Prostate gland (tissue), 2 donors: Measurements from ENCODE around the gene PTPRE. TPM values are rescaled to one million over a fixed set of nuclear protein-coding genes. Genes with fewer than 3 reads are reported as not detected.

Experiments used
- DNase-seq: peaks from one replicate; pipeline ENCODE4 v3.0.0-alpha.2; 2019; ENCODE audit warnings: low spot score
- H3K27ac ChIP-seq, 2 donors: fragments of 200-600 bp; sonication (generic); 2 replicates each; pipeline ENCODE4 v1.5.1; 2017 to 2019
- H3K27me3 ChIP-seq: fragments of 200-600 bp; sonication (generic); replicated peaks from 2 replicates; pipeline ENCODE4 v1.5.1; 2019; ENCODE audit not compliant: insufficient read depth
- H3K36me3 ChIP-seq, 2 donors: fragments of 200-600 bp; sonication (generic); 1 replicate in 1 of 2; 2 replicates in 1 of 2; pipeline versions ENCODE4 v1.5.1 to v1.8.1; 2017 to 2019
- H3K4me1 ChIP-seq: fragments of 200-600 bp; sonication (generic); replicated peaks from 2 replicates; pipeline ENCODE4 v1.5.1; 2019
- H3K4me3 ChIP-seq, 2 donors: fragments of 200-600 bp; sonication (generic); 2 replicates each; pipeline ENCODE4 v1.5.1; 2017 to 2019
- H3K9me3 ChIP-seq: fragments of 200-600 bp; sonication (generic); 2 replicates; pipeline ENCODE4 v1.5.1; 2017
- POLR2A ChIP-seq: fragments of 450-650 bp; IDR thresholded peaks from one replicate; pipeline ENCODE4 v1.6.1; 2016; ENCODE audit warnings: antibody characterized with exemption, mild to moderate bottlenecking
- POLR2AphosphoS5 ChIP-seq: sonication (generic); formaldehyde crosslinking; IDR thresholded peaks from one replicate; pipeline ENCODE4 v1.6.1; 2017; ENCODE audit warnings: antibody characterized with exemption
- WGBS: methylation state at CpG from one replicate; pipeline ENCODE4 v1.1.5; 2018; 5-methylcytosine and 5-hydroxymethylcytosine counted together
- intact Hi-C: fragments of 100-400 bp; cut with DNase I; formaldehyde crosslinking; loops from one replicate; pipeline ENCODE4 v1.14.2; 2022
- total RNA-seq, 2 donors: library from RNA; depleted of rRNA; stranded (reverse); fragments of >200 nt; gene quantifications; one replicate each; pipeline ENCODE4 v1.1.0, GENCODE V29; 2016
- TF ChIP-seq, protein P1 (sequence below), 4 experiments: fragments of 200-600 bp in 2 of 4; fragments of 450-650 bp in 2 of 4; sonication (generic) in 2 of 4; IDR thresholded peaks; 1 replicate in 3 of 4; 2 replicates in 1 of 4; pipeline ENCODE4 v1.5.1; 2016 to 2019; ENCODE audit warnings: antibody characterized with exemption in 4 of 4, mild to moderate bottlenecking in 2 of 4, moderate library complexity in 2 of 4

The PTPRE gene
- total RNA-seq, 2 donors from 2014 or later = 4.5 to 14.3 TPM

DNA sequence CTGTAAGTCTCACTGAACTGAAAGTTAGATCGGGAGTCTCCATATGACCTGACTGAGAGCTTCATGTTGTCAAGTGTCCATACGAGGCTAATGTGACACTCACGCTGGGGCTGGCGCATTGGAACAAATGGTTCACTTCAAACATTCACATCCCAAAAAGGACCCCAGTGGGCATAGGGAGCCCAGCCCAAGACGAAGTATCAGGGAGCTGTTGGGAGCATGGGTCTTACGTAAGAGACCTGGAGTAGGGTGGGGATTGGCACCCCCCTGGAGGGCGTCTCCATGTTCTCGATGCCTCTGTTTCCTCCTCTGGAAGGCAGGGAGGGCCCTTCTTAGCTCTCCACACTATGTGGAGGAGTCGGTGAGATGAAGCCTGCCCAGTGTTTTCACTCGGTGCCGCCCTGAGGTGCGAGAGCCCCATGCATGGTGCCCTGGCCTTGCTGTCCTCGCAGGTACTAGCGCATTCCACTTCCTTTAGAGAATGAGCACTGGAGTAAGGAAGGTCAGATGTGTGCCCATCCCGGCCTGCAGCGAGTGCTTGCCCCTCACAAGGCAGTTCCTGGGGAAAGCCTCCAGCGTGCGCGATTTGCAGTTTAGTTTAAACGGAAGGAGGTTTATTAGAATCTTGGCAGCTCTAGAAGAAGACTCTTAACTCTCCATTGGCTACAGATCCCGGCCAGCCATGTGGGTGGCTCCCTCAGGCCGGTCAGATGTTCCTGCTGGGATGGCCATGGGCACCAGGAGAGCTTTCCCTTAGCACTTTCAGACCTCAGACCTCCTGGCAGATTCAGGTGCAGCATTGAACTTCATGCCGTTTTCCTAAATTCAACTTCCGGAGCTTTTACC, 64.4 kb downstream of the PTPRE start:
- 92% methylated on average over 24 of the region's 24 CpGs for WGBS
- Histone ChIP-seq H3K36me3 (no peaks in the 10 kb centered on the region), H3K27me3 (no peaks in the 10 kb centered on the region), H3K9me3 (no peaks in the 10 kb centered on the region), H3K4me1 (no peaks in the 10 kb centered on the region), H3K27ac (no peak overlapping the region), H3K4me3 (no peak overlapping the region)
- DNase-seq = no peak
- intact Hi-C loops = no loop called here
- TF ChIP-seq POLR2A (no peak), POLR2AphosphoS5 (no peak)
- TF ChIP-seq, protein P1, sequence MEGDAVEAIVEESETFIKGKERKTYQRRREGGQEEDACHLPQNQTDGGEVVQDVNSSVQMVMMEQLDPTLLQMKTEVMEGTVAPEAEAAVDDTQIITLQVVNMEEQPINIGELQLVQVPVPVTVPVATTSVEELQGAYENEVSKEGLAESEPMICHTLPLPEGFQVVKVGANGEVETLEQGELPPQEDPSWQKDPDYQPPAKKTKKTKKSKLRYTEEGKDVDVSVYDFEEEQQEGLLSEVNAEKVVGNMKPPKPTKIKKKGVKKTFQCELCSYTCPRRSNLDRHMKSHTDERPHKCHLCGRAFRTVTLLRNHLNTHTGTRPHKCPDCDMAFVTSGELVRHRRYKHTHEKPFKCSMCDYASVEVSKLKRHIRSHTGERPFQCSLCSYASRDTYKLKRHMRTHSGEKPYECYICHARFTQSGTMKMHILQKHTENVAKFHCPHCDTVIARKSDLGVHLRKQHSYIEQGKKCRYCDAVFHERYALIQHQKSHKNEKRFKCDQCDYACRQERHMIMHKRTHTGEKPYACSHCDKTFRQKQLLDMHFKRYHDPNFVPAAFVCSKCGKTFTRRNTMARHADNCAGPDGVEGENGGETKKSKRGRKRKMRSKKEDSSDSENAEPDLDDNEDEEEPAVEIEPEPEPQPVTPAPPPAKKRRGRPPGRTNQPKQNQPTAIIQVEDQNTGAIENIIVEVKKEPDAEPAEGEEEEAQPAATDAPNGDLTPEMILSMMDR (IDR thresholded peaks at IDR 0.05) = no peak

DNA sequence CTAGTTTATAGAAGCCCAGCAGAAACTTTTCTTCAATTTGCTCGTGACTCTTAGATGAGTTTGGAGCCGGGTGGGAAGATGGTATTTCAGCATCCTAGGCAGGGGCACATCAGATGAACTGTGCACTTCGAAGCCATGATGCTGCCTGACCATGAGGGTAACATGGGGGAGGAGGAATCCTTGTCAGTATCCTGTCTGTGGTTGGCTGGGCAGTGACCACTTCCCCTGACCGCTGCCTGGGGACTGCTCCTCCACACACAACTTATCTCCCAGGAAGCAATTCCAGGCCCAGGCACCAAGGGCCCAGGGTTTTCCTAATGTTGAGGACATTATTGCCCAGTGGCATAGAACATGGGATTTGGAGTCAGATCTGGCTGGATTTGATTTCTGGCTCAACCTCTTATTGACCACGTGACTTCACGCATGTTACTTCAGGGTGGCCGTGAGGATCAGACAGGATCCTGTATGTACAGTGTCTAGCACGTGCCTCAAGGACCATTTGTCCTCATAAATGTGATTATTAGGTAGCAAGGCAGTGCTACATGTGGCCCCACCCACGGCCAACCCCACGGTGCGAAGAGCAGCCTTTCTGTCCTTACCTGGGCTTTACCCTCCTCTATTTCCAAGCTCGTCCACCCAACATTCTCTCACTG, 65.2 kb downstream of the PTPRE start:
- Histone ChIP-seq H3K27ac (no peak overlapping the region), H3K36me3 (no peaks in the 10 kb centered on the region), H3K27me3 (no peaks in the 10 kb centered on the region), H3K9me3 (no peaks in the 10 kb centered on the region), H3K4me3 (no peak overlapping the region), H3K4me1 (no peaks in the 10 kb centered on the region)
- DNase-seq = no peak
- TF ChIP-seq, protein P1 (IDR thresholded peaks at IDR 0.05) = no peak
- TF ChIP-seq POLR2AphosphoS5 = no peak
- TF ChIP-seq POLR2A = no peak
- WGBS = 91% methylated on average over 12 of the region's 12 CpGs
- intact Hi-C loops = no loop called here

DNA sequence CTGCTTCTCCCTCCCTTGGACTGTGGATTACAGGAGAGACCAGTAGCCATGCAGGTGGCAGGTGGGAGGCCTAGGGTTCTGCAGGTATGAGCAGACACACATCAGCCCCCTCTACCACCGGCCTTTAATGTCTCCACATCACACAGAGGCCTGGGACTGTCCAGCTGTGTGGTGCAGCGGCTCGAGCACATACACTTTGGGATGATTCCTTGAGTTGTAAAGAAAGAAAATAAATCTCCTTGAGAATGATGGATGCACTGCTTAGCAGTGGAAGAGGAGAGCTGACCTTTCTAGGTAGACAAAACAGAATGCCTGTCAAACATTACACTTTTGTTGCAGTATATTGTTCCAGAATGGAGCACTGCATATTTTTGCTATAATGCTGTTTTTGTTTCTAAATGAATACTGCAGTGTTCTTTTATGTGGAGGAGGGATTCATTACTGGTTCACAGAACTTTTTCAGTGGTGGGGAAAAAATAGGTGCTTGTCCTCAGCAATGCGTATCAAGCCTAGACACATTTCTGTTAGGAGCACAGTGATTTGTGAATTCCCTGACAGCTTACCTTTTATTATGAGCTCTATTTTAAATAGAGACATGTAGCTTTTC, 66.0 kb downstream of the PTPRE start:
- intact Hi-C loops = no loop called here
- TF ChIP-seq, protein P1 (IDR thresholded peaks at IDR 0.05) = no peak
- no peak for TF ChIP-seq POLR2AphosphoS5
- TF ChIP-seq POLR2A = no peak
- no peak overlapping the region for H3K4me3 ChIP-seq
- H3K9me3 ChIP-seq = no peaks in the 10 kb centered on the region
- no peak overlapping the region for H3K27ac ChIP-seq
- no peaks in the 10 kb centered on the region for H3K27me3 ChIP-seq
- DNase-seq = no peak
- H3K36me3 ChIP-seq = no peaks in the 10 kb centered on the region
- 79% methylated on average over 4 of the region's 4 CpGs for WGBS
- H3K4me1 ChIP-seq = no peaks in the 10 kb centered on the region

DNA sequence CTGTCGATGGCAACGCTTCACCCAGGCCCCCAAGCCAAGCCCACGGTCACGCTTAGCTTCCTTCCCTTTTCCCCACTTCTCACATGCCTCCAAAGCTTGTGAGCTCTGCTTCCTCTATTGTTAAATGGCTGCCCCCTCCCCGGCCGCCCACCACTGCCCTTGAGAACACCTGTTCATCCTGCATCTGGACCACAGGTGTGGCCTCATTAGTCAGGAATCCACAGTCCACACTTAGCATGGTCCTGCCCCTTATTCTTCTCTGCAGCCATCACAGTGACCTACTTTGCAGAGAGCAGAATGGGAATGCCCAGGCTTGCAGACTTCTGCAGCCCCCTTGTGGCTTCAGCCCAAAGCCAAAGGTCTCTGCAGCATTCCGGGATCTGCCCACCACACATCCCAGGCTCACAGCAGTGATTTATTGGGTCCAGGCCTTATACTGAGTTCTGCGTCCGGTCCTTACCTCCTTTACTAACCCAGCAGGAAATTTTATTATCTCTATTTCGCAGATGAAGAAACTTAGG, 66.9 kb downstream of the PTPRE start:
- Histone ChIP-seq H3K27ac (no peak overlapping the region), H3K9me3 (no peaks in the 10 kb centered on the region), H3K27me3 (no peaks in the 10 kb centered on the region), H3K4me1 (no peaks in the 10 kb centered on the region), H3K4me3 (no peak overlapping the region), H3K36me3 (no peaks in the 10 kb centered on the region)
- intact Hi-C loops = no loop called here
- TF ChIP-seq, protein P1 (IDR thresholded peaks at IDR 0.05) = no peak
- TF ChIP-seq POLR2AphosphoS5 (no peak), POLR2A (no peak)
- WGBS = 73% methylated on average over 10 of the region's 10 CpGs
- DNase-seq = no peak
